Fibroblast of lung (primary cell): ENCODE measurements around the gene TAF11L5. TPM values are rescaled to one million over a fixed set of nuclear protein-coding genes. Genes with fewer than 3 reads are reported as not detected.
"Not testable (repeated sequence)": the region's sequence is repeated elsewhere in the genome, so short reads cannot be mapped to it uniquely, and the experiment has no call there.

Source experiments
- DNase-seq, 2 donors: peaks; one replicate each; pipeline versions ENCODE4 v3.0.0 to v3.0.0-alpha.2; 2010; ENCODE audit warnings: low read depth in 2 of 2
- H2AFZ ChIP-seq: 2 replicates; pipeline ENCODE4 v1.5.1; 2012; ENCODE audit warnings: low read length, control low read depth, inconsistent platforms
- H3K27ac ChIP-seq: 2 replicates; pipeline ENCODE4 v1.5.1; 2011; ENCODE audit warnings: low read length, control low read depth; ENCODE audit not compliant: insufficient read depth
- H3K27me3 ChIP-seq: 2 replicates; pipeline ENCODE4 v1.5.1; 2011; ENCODE audit warnings: mild to moderate bottlenecking, low read length; ENCODE audit not compliant: control insufficient read depth, insufficient read depth
- H3K36me3 ChIP-seq: 2 replicates; pipeline ENCODE4 v1.5.1; 2011; ENCODE audit warnings: low read length; ENCODE audit not compliant: control insufficient read depth, insufficient read depth
- H3K4me1 ChIP-seq: 2 replicates; pipeline ENCODE4 v1.5.1; 2011; ENCODE audit warnings: low read length; ENCODE audit not compliant: control insufficient read depth, insufficient read depth; ENCODE audit errors: extremely low read depth
- H3K4me2 ChIP-seq: 2 replicates; pipeline ENCODE4 v1.5.1; 2011; ENCODE audit warnings: low read length, control low read depth; ENCODE audit not compliant: insufficient read depth; ENCODE audit errors: extremely low read depth
- H3K4me3 ChIP-seq, 4 experiments: fragments of 200-600 bp in 1 of 4; sonication (generic) in 1 of 4; replicated peaks in 1 of 4; 2 replicates each; pipeline ENCODE4 v1.5.1; 2011 to 2016; ENCODE audit warnings: low read length in 4 of 4, low read depth in 3 of 4, mild to moderate bottlenecking in 3 of 4, control low read depth in 2 of 4, inconsistent platforms in 1 of 4, mixed read lengths in 1 of 4; ENCODE audit not compliant: insufficient read depth in 1 of 4; ENCODE audit errors: control extremely low read depth in 1 of 4
- H3K79me2 ChIP-seq: 2 replicates; pipeline ENCODE4 v1.5.1; 2012; ENCODE audit warnings: mild to moderate bottlenecking, low read length, inconsistent platforms; ENCODE audit not compliant: control insufficient read depth, insufficient read depth
- H3K9ac ChIP-seq: 2 replicates; pipeline ENCODE4 v1.5.1; 2011; ENCODE audit warnings: mild to moderate bottlenecking, low read length, control low read depth; ENCODE audit not compliant: insufficient read depth
- H3K9me3 ChIP-seq: 2 replicates; pipeline ENCODE4 v1.5.1; 2012; ENCODE audit warnings: low read depth, low read length; ENCODE audit not compliant: control insufficient read depth, insufficient read depth
- H4K20me1 ChIP-seq: 2 replicates; pipeline ENCODE4 v1.5.1; 2011; ENCODE audit warnings: low read length; ENCODE audit not compliant: control insufficient read depth, insufficient read depth; ENCODE audit errors: extremely low read depth
- EZH2 ChIP-seq: IDR thresholded peaks from 2 replicates; pipeline ENCODE4 v1.5.1; 2012; ENCODE audit warnings: low read length, control low read depth, mild to moderate bottlenecking; ENCODE audit errors: missing control alignments
- polyA minus RNA-seq: library from RNA; depleted of rRNA, polyadenylated mRNA; stranded (reverse); fragments of >200 nt; gene quantifications from 2 replicates; pipeline ENCODE4 v1.2.3, GENCODE V29; 2011; ENCODE audit warnings: low replicate concordance
- polyA plus RNA-seq, 2 donors: library from polyadenylated mRNA; depleted of rRNA in 1 of 2; stranded (reverse) in 1 of 2; unstranded in 1 of 2; fragments of >200 nt; gene quantifications; 2 replicates each; pipeline ENCODE4 v1.2.1, GENCODE V29; 2011 to 2012; ENCODE audit warnings: missing spikeins in 1 of 2
- total RNA-seq: library from RNA; depleted of rRNA; stranded (reverse); fragments of >200 nt; gene quantifications from 2 replicates; pipeline ENCODE4 v1.2.1, GENCODE V29; 2014
- TF ChIP-seq, protein P1 (sequence below), 2 donors: IDR thresholded peaks in 1 of 2; conservative IDR thresholded peaks in 1 of 2; 1 replicate in 1 of 2; 2 replicates in 1 of 2; pipeline ENCODE4 v1.5.1; 2011 to 2012; ENCODE audit warnings: low read length in 2 of 2, control low read depth in 1 of 2, inconsistent platforms in 1 of 2, low read depth in 1 of 2, mild to moderate bottlenecking in 1 of 2

The TAF11L5 gene
- total RNA-seq = not detected in 2 replicates
- polyA plus RNA-seq = not detected in 2 replicates
- not detected in 2 replicates for polyA plus RNA-seq (2012)
- not detected in 2 replicates for polyA minus RNA-seq

DNA sequence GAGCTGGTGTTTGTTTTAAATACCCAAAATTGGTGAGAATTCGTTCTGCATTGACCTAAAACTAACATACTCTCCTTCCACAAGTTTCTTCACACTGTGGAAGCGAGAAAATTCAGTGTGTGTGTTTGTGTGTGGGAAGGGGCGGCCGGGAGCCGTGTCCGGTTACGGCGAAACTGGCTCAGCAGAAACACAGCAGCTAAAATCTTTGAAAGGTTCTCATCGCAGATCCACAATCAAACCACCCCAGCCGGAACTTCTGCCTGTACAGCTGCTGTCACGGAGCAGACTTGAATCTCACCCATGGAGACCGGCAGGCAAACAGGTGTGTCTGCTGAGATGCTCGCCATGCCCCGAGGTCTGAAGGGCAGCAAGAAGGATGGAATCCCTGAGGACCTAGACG is at the start of gene TAF11L5:
Gene TAF11L5, plus strand, starts transcription at position 301 of the 400 bp plus-strand sequence.
- not testable (repeated sequence) for H3K79me2 ChIP-seq, DNase-seq, H3K4me1 ChIP-seq, H3K4me3 ChIP-seq, H2AFZ ChIP-seq, H3K36me3 ChIP-seq, H3K9me3 ChIP-seq, H3K27me3 ChIP-seq, H3K4me2 ChIP-seq, H4K20me1 ChIP-seq, H3K9ac ChIP-seq, H3K27ac ChIP-seq

GRCh38 chr5:17477043-17477442 is 48.0 kb upstream of the TAF11L5 start:
- no peak overlapping the region for H3K4me2 ChIP-seq
- no peaks in the 10 kb centered on the region for H3K36me3 ChIP-seq
- no peak overlapping the region for H2AFZ ChIP-seq
- no peaks in the 10 kb centered on the region for H3K4me1 ChIP-seq
- H3K79me2 ChIP-seq = no peaks in the 10 kb centered on the region
- no peak for TF ChIP-seq EZH2
- TF ChIP-seq, protein P1, sequence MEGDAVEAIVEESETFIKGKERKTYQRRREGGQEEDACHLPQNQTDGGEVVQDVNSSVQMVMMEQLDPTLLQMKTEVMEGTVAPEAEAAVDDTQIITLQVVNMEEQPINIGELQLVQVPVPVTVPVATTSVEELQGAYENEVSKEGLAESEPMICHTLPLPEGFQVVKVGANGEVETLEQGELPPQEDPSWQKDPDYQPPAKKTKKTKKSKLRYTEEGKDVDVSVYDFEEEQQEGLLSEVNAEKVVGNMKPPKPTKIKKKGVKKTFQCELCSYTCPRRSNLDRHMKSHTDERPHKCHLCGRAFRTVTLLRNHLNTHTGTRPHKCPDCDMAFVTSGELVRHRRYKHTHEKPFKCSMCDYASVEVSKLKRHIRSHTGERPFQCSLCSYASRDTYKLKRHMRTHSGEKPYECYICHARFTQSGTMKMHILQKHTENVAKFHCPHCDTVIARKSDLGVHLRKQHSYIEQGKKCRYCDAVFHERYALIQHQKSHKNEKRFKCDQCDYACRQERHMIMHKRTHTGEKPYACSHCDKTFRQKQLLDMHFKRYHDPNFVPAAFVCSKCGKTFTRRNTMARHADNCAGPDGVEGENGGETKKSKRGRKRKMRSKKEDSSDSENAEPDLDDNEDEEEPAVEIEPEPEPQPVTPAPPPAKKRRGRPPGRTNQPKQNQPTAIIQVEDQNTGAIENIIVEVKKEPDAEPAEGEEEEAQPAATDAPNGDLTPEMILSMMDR (conservative IDR thresholded peaks at IDR 0.05 in 1 of 2, IDR thresholded peaks at IDR 0.05 in 1 of 2; ENCODE audit: low read depth in 1 of 2, low read length in 2 of 2) = no peak
- H4K20me1 ChIP-seq = no peaks in the 10 kb centered on the region
- no peak overlapping the region for H3K4me3 ChIP-seq
- H3K27ac ChIP-seq = no peak overlapping the region
- H3K9ac ChIP-seq = no peak overlapping the region
- DNase-seq = no peak
- no peaks in the 10 kb centered on the region for H3K27me3 ChIP-seq
- H3K9me3 ChIP-seq = no peaks in the 10 kb centered on the region

DNA sequence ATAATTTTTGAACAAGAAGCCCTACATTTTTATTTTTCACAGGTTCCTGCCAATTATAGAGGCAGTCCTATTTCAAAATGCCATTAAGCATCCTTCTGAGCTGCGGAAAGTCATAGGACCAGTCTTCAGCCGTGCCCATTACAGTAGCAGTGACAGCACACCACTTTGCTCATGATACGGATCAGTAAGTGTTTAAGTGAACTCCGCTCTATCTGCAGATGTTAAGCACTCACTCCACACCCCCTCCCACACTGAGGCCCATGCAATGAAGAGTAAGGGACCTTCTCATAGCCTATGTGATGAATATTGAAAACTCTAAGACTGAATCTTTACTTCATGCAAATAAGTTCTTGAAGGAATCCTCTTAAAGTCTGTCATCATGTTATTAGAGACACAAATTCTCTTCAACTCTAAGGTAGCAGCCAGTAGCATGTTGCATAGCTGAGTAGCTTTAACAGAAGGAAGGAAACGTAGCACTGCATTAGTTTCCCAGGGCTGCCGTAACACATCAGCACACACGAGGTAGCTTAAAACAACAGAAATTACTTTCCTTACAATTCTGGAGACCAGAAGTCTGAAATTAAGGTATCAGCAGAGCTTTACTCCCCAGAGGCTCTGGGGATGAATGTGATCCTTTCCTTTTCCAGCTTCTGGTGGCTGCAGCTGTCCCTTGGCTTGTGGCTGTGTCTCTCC is 47.3 kb upstream of the TAF11L5 start:
- TF ChIP-seq, protein P1 (conservative IDR thresholded peaks at IDR 0.05 in 1 of 2, IDR thresholded peaks at IDR 0.05 in 1 of 2; ENCODE audit: low read depth in 1 of 2, low read length in 2 of 2) = no peak
- TF ChIP-seq EZH2 = no peak
- H3K4me1 ChIP-seq = no peaks in the 10 kb centered on the region
- H3K4me3 ChIP-seq = no peak overlapping the region
- no peaks in the 10 kb centered on the region for H3K79me2 ChIP-seq
- no peaks in the 10 kb centered on the region for H3K9me3 ChIP-seq
- no peak overlapping the region for H3K9ac ChIP-seq
- H3K4me2 ChIP-seq = no peak overlapping the region
- no peak overlapping the region for H3K27ac ChIP-seq
- no peaks in the 10 kb centered on the region for H4K20me1 ChIP-seq
- no peaks in the 10 kb centered on the region for H3K36me3 ChIP-seq
- no peak for DNase-seq
- no peaks in the 10 kb centered on the region for H3K27me3 ChIP-seq
- no peak overlapping the region for H2AFZ ChIP-seq
